Cardiac fibroblast (primary cell): ENCODE data around the gene TSC1.

ENCODE experiments used
- DNase-seq, 2 donors: peaks; one replicate each; pipeline versions ENCODE4 v3.0.0 to v3.0.0-alpha.2; 2010; ENCODE audit warnings: low read depth in 2 of 2
- H3K4me3 ChIP-seq, 2 donors: replicated peaks in 1 of 2; 1 replicate in 1 of 2; 2 replicates in 1 of 2; pipeline ENCODE4 v1.5.1; 2011; ENCODE audit warnings: low read depth in 2 of 2, low read length in 2 of 2, mild to moderate bottlenecking in 2 of 2, moderate library complexity in 1 of 2
- CTCF ChIP-seq: IDR thresholded peaks from one replicate; pipeline ENCODE4 v1.5.1; 2011; ENCODE audit warnings: low read depth, mild to moderate bottlenecking, low read length, inconsistent platforms

The TSC1 gene

DNA sequence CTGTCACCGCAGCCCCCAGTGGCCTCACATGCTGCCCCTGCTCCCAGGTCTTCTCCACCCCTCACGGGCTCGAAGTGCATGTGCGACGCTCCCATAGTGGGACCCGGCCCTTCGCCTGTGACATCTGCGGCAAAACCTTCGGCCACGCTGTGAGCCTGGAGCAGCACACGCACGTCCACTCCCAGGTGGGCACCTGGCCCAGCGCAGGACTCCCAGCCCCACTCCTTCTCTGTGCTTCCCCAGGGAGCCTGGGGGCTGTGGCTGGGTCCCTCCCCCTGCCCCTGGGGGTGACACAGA lies 44.5 kb upstream of the TSC1 start:
- TF ChIP-seq CTCF = no peak
- no peak for DNase-seq

DNA sequence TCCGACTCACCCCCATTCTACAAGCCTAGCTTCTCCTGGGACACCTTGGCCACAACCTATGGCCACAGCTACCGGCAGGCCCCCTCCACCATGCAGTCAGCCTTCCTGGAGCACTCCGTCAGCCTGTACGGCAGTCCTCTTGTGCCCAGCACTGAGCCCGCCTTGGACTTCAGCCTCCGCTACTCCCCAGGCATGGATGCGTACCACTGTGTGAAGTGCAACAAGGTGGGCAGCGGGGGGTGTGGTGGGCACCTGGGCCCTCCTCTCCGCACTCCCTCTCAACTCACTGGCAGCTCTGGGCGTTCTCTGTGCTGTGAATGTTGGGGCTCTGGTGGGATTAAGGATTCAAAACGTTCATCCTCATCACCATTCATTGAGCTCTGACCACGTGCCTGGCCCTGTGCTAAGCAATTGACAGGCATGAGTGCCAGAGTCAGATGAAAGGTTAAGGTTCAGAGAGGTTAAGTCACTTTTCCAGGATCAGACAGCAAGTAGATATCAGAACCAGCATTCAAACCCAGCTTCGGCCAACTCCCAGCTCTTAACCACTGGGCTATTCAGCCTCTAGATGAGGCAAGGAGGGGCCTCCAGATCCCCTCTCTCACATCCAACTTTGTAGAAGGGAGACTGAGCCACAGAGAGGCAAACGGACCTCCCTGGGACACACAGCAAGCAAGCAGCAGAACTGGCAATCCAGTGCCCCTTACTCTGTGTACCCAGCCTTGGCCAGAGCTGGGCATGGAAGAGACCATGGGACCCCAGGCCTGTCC lies 44.0 kb upstream of the TSC1 start:
- no peak overlapping the region for H3K4me3 ChIP-seq
- TF ChIP-seq CTCF = no peak
- DNase-seq = no peak

More for the DNA sequence above, 44.5 kb upstream of the TSC1 start:
- no peak overlapping the region for H3K4me3 ChIP-seq

- no peak for TF ChIP-seq CTCF
- no peak for DNase-seq
- H3K4me3 ChIP-seq = no peak overlapping the region
These were observed 42.5 kb upstream of the TSC1 start for GRCh38 chr9:132986640-132987620.

- no peak for TF ChIP-seq CTCF
- no peak for DNase-seq
- H3K4me3 ChIP-seq = no peak overlapping the region
These were observed 41.7 kb upstream of the TSC1 start for GRCh38 chr9:132986114-132986513.

DNA sequence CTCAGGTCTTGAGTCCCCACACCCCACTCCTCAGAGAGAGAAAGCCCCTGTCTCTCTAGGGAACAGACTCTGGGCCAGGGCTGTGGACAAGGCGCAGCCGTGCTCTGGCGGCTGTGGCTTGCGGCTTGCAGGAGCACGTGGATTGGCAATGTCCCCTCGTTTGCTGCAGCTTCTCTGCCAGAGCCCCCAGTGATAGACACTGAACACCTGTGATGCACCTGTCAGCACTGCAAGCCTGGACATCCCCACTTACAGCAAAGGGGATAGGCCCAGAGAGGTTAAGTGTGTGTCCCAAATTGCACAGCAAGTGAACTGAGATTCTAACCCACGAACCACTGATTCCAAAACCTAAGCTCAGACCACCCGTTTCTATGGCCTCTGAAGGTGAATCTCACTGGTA lies 41.1 kb upstream of the TSC1 start:
- H3K4me3 ChIP-seq = no peak overlapping the region
- TF ChIP-seq CTCF = no peak
- no peak for DNase-seq

DNA sequence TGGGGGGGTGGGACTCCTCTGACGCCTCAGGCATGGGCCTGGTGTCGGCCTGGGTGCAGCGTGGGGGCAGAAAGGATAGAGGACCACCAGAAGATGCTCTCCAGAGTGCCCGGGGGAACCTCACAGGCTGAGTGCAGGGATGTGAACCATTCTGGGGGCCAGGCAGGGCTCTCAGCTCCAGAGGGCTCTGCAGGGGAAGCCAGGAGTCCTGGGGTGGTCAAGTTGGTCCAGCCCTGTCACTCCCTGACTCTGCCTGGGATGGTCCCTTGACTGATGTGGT lies 40.6 kb upstream of the TSC1 start:
- no peak for DNase-seq
- no peak overlapping the region for H3K4me3 ChIP-seq
- no peak for TF ChIP-seq CTCF
